ENCODE measurements around the gene IFIT3.

IFIT3 gene

DNA sequence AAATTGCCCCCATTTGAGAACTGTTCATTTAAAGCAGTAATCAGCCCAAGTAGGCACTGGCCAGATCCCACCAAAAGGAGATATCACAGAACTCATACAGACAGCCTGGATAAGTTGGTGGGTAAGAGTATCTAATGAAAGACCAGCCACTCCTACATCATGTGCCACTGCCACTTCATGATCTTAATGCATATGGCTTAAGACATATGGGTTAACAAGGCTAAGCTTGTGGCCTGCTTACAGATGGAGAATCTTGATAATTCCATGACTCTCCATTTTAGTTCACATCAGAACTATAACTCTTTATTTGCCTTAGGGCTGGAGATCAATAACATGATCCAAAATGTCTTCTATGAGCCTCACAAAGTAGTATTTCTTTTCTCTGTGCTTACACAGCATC lies 43.3 kb downstream of the IFIT3 start:
- Histone ChIP-seq H3K27ac (ENCODE audit: low read length) (no peak overlapping the region), H3K27me3 (ENCODE audit: low read depth, low read length) (no peaks in the 10 kb centered on the region), H3K79me2 (ENCODE audit: low read length) (no peaks in the 10 kb centered on the region), H3K4me2 (ENCODE audit: low read length) (no peak overlapping the region), H3K9me3 (ENCODE audit: insufficient read depth, low read length) (no peaks in the 10 kb centered on the region), H2AFZ (ENCODE audit: low read depth, low read length) (no peak overlapping the region), H4K20me1 (ENCODE audit: insufficient read depth, low read length) (no peaks in the 10 kb centered on the region), H3K36me3 (replicated peaks; ENCODE audit: low read depth, low read length) (no peaks in the 10 kb centered on the region), H3K4me1 (ENCODE audit: low read length) (peaks cover 3% of the 10 kb centered on the region; the same call in 1 of the 2 replicates), H3K4me3 (ENCODE audit: low read length) (no peak overlapping the region), H3K9ac (ENCODE audit: low read length) (no peak overlapping the region)
- TF ChIP-seq EZH2phosphoT487 (IDR thresholded peaks at IDR 0.05; ENCODE audit: low read depth) (no peak), CTCF (IDR thresholded peaks at IDR 0.05; ENCODE audit: low read depth, low read length) (no peak)

DNA sequence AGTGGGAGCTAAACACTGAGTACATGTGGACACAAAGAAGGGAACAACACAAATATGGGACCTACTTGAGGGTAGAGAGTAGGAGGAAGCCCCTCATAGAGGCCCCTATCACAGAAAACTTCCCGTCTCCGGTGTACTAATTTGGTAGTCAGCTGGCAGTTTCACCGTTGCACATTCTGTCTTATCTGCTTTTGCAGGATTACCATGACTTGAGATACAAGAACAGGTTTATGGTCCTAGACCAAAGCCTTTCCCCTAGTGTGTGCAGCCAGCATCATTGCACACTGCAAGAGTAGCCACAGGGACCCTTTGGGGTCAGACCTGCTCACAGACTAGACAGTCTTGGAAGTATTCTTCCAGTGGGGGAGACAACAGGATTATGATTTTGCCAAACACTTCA lies 44.2 kb downstream of the IFIT3 start:
- no peaks in the 10 kb centered on the region for H3K9me3 ChIP-seq (ENCODE audit: insufficient read depth, low read length)
- H3K9ac ChIP-seq (ENCODE audit: low read length): no peak overlapping the region
- no peaks in the 10 kb centered on the region for H4K20me1 ChIP-seq (ENCODE audit: insufficient read depth, low read length)
- H3K79me2 ChIP-seq (ENCODE audit: low read length): no peaks in the 10 kb centered on the region
- no peak overlapping the region for H3K27ac ChIP-seq (ENCODE audit: low read length)
- no peak overlapping the region for H3K4me3 ChIP-seq (ENCODE audit: low read length)
- H3K36me3 ChIP-seq (replicated peaks; ENCODE audit: low read depth, low read length): no peaks in the 10 kb centered on the region
- no peak overlapping the region for H2AFZ ChIP-seq (ENCODE audit: low read depth, low read length)
- TF ChIP-seq EZH2phosphoT487 (IDR thresholded peaks at IDR 0.05; ENCODE audit: low read depth): no peak
- TF ChIP-seq CTCF (IDR thresholded peaks at IDR 0.05; ENCODE audit: low read depth, low read length): no peak
- H3K4me1 ChIP-seq (ENCODE audit: low read length): peaks cover 3% of the 10 kb centered on the region; the same call in 1 of the 2 replicates
- H3K27me3 ChIP-seq (ENCODE audit: low read depth, low read length): no peaks in the 10 kb centered on the region
- H3K4me2 ChIP-seq (ENCODE audit: low read length): no peak overlapping the region

- H4K20me1 ChIP-seq (ENCODE audit: insufficient read depth, low read length): no peaks in the 10 kb centered on the region
- peaks cover 3% of the 10 kb centered on the region; the same call in 1 of the 2 replicates for H3K4me1 ChIP-seq (ENCODE audit: low read length)
- no peaks in the 10 kb centered on the region for H3K36me3 ChIP-seq (replicated peaks; ENCODE audit: low read depth, low read length)
- H3K9me3 ChIP-seq (ENCODE audit: insufficient read depth, low read length): no peaks in the 10 kb centered on the region
- no peak overlapping the region for H3K4me3 ChIP-seq (ENCODE audit: low read length)
- H3K4me2 ChIP-seq (ENCODE audit: low read length): no peak overlapping the region
- no peak overlapping the region for H3K9ac ChIP-seq (ENCODE audit: low read length)
- no peaks in the 10 kb centered on the region for H3K79me2 ChIP-seq (ENCODE audit: low read length)
- H2AFZ ChIP-seq (ENCODE audit: low read depth, low read length): no peak overlapping the region
- H3K27me3 ChIP-seq (ENCODE audit: low read depth, low read length): no peaks in the 10 kb centered on the region
- no peak overlapping the region for H3K27ac ChIP-seq (ENCODE audit: low read length)
- TF ChIP-seq EZH2phosphoT487 (IDR thresholded peaks at IDR 0.05; ENCODE audit: low read depth) (no peak), CTCF (IDR thresholded peaks at IDR 0.05; ENCODE audit: low read depth, low read length) (no peak)
These were observed 46.3 kb downstream of the IFIT3 start for GRCh38 chr10:89373916-89374711.

- Histone ChIP-seq H3K4me3 (ENCODE audit: low read length) (no peak overlapping the region), H3K79me2 (ENCODE audit: low read length) (no peaks in the 10 kb centered on the region), H3K4me1 (ENCODE audit: low read length) (no peaks in the 10 kb centered on the region), H3K9ac (ENCODE audit: low read length) (no peak overlapping the region), H4K20me1 (ENCODE audit: insufficient read depth, low read length) (no peaks in the 10 kb centered on the region), H3K9me3 (ENCODE audit: insufficient read depth, low read length) (no peaks in the 10 kb centered on the region), H3K27ac (ENCODE audit: low read length) (no peak overlapping the region), H2AFZ (ENCODE audit: low read depth, low read length) (no peak overlapping the region), H3K36me3 (replicated peaks; ENCODE audit: low read depth, low read length) (no peaks in the 10 kb centered on the region), H3K27me3 (ENCODE audit: low read depth, low read length) (no peaks in the 10 kb centered on the region), H3K4me2 (ENCODE audit: low read length) (no peak overlapping the region)
- TF ChIP-seq EZH2phosphoT487 (IDR thresholded peaks at IDR 0.05; ENCODE audit: low read depth): no peak
- TF ChIP-seq CTCF (IDR thresholded peaks at IDR 0.05; ENCODE audit: low read depth, low read length): no peak
These were observed 46.9 kb downstream of the IFIT3 start for GRCh38 chr10:89374713-89375141.
